GM19099 (cell line): ENCODE data around the gene IL1RAPL2.

ENCODE experiments used
- POLR2A ChIP-seq: IDR thresholded peaks from 3 replicates; pipeline ENCODE4 v1.6.1; 2011; ENCODE audit warnings: low read depth; ENCODE audit not compliant: insufficient read length; ENCODE audit errors: extremely low read depth

The IL1RAPL2 gene

DNA sequence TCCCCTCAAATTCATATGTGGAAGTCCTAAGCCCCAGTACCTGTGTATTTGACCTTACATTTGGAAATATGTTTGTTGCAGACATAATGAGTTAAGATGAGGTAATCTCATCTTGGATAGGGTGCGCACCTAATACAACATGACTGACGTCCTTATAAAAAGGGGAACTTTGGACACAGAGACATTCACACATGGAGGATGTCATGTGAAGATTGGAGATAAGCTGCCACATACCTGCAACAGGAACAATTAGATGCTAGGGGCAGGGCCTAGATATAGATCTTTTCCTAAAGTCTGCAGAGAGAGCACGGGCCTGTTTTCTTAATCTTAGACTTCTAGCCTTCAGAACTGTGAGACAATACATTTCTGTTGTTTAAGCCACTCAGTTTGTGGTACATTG lies 162.5 kb downstream of the IL1RAPL2 start:
- TF ChIP-seq POLR2A, result no peak

DNA sequence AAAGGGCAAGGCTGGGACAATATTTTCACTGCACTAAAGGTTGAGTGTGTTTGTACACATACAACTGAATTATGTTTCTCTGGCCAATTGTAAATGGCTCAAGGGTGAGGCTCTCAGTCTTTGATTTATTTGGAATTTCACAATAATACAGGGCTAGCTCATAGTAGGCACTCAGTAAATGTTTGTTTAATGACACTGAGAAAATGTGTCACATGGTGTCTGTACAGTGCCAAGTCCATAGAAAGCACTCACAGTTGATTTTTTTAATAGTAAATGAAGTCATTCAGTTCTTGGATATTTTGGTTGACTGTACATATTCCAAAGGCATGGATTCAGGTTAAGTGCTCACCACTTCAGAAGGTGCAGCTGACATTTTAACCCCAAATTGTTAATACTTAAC lies 176.4 kb downstream of the IL1RAPL2 start:
- no peak for TF ChIP-seq POLR2A

DNA sequence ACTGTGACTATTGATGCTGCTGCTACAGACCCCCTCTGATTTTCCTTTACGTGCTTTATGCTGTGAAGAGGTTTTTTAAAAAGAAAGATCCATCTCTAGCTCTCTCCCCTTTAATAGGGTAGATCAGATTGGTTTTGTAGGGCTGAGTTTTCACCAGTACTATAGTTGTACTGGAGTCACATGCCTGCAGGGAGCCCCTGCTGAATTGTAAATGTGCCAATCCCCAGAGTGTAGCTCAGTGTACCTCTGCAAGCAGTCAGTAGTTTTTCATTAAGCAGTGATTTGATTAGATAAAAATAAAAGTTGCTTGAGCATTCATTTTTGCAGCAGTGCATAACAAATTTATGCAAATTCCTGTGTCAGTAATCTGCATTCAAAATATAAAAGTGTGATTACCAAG lies 179.2 kb downstream of the IL1RAPL2 start:
- TF ChIP-seq POLR2A, result no peak

DNA sequence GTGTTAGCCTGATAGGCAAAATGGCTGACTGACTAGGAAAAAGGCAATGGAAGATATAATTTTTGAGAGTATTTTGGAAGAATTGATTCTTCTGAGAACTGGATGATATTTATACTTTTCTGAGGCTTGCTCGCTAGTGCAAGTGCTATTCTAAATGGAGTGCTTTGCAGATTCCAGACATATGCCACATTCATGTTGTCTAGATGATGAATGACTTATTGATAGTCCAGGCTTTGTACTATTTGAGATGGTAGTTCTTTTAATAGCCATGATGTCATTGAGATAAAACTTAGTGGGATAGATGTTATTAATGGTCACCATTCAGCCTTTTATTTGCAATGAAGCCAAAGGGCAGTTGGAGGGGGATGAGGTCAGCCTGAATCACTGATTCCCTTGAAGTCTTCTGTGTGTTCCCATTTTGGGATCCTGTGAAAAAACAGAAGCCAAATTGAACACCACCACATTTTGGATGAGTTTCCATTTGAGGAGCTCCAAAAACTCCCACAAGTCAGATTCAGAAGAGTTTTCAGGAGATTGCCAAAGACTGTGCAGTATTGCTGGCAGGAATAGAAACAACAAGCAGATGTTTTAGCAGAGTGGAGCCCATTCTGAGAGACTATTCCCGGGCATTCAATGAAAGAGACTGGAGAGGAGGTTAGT lies 184.1 kb downstream of the IL1RAPL2 start:
- TF ChIP-seq POLR2A, result no peak

DNA sequence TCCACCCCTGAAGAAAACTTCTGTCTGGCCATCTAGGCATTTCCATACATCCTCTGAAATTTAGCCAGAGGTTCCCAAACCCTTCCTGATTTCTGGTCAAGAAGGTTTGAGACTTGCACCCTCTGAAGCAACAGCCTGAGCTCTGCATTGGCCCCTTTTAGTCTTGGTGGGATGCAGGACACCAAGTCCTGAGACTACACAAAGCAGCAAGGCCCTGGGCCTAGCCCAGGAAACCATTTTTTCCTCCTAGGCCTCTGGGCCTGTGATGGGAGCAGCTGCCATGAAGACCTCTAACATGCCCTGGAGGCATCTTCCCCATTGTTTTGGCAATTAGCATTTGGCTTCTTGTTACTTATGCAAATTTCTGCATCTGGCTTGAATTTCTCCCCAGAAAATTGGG lies 196.6 kb downstream of the IL1RAPL2 start:
- no peak for TF ChIP-seq POLR2A

DNA sequence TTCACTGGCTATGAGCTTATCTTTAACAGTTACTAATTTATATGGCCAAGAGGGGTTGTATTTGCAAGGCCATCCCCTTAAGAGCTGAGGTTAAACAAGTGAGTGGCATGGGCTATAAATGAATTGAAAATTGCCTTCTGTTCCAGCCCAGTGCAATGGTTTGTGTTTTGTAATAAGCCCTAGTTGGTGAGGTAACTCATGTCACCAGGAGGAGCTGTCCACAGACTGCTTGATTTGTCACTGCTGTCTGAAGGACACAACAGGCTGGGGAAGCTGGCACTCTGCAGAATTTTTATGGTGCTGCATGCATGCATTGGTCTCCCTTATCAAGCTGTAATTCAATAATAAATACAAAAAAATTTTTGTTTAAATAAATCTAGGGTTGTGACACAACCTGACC lies 223.8 kb downstream of the IL1RAPL2 start:
- no peak for TF ChIP-seq POLR2A

DNA sequence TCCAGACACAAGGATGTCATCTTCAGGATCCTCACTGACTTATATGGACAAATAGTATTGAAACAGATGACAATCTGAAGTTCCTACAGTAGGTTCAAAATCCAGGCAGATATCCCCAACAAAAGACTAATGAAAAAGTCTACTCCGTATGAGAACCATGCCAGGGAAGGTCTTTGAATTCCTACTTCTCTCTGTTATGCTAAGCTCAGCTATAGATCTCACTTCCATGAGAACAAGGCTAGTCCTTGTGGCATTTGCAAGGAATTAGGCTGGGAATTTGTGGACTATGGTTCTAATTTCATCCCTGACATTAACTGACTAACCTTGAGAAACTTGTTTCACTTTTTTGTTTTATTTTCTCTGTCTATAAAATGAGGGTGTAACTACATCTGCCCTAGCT lies 229.8 kb downstream of the IL1RAPL2 start:
- no peak for TF ChIP-seq POLR2A

DNA sequence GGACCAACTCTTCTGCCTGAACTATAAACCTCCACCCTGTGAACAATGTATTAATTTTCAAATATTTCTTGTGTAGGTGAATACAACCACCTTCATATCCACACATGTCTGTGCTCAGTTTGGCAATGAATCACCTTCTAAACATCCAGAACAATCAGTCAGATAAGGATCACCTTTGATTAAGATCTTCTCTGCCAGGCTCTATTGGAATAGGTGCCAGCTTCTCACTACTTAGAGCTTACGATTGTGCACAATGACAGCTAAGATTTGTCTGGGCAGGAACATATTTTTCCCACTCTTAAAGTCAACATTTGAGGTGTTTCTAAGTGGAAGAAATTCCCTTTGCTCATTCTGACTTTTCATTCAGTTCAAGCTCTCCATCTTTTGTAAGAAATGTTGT lies 237.2 kb downstream of the IL1RAPL2 start:
- no peak for TF ChIP-seq POLR2A

DNA sequence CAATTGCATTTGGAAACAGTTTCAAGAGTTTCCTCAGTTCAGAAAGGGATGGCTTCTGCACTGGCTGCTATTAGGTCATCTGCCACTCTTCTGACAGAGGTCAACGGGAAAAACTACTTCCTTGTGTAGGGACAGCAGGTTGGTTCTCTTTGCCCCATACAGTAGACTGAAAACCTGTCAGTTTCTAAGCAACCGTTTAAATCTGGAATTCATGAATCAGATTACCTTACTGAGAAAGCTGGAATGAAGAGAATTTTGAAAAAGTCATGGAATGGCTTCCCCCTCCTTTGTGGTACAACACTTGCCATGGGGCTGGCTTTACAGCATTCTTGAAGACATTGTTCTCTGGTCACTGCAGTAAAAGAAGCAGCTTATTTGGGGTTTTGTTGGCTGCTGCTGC lies 240.3 kb downstream of the IL1RAPL2 start:
- TF ChIP-seq POLR2A, result no peak

DNA sequence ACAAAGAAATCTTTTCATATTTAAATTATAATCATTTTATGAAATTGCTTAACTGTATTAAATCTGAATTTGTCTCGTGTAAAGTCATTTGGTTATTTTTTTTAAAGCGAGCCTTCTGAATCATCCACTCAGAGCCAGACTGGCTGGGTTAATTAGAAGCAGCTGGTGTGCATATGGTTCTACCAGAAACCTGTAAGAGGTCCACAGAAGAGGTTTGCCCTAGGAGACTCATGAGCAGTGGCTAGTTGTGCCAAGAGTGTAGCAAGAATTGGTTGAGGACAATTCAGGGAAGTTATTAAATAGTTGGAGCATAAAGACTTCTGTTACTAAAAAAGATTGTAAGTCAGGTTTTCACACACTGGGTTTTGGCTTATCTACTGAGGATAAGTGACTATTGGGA lies 267.4 kb downstream of the IL1RAPL2 start:
- no peak for TF ChIP-seq POLR2A

DNA sequence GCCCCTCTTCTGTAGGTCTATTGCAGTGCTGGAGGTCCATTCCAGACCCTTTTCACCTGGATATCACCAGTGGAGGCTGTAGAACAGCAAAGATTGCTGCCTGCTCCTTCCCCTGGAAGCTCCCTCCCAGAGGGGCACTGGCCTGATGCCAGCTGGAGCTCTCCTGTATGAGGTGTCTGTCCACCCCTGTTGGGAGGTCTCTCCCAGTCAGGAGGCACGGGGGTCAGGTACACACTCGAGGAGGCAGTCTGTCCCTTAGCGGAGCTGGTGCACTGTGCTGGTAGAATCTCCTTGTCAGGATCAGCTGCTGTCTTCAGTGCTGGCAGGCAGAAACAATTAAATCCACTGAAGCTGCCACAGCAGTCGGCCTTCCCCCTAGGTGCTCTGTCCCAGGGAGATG lies 276.6 kb downstream of the IL1RAPL2 start:
- no peak for TF ChIP-seq POLR2A

DNA sequence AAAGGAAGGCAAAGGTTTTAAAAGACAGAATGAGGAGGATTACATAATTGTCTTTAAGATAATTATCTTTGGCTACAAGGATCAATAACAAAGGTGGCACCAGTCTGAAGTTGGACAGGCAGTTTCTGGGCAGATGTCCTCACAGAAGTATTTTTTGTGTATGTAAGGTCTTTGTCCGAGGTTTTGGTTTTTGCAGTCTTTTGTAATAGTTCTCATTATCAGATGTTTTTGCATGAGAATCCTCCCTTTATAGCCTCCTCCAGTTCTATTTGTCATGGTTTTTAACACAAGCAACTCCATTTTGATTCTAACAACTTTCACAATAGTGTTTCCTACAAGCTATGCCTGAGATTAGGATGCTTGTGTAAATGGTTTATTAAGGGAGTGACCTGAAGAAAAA lies 286.2 kb downstream of the IL1RAPL2 start:
- no peak for TF ChIP-seq POLR2A

DNA sequence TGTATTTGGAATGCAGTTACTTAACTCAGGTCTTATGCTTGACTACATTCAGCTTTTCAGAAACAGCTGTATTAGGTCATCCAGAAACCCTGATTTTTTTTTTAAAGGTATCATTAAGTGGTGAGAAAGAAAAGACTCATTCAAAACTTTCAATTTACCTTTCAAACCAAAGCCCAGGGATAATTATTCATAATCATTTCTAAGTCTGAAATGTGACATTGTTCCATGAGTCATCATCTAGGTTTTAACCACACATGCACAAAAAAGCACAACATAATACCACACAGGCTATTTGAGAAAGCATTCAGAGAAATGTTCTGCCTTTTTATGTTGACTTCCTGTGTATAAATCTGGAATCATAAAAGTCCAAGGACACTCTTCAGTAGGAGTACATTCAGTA lies 288.2 kb downstream of the IL1RAPL2 start:
- no peak for TF ChIP-seq POLR2A

DNA sequence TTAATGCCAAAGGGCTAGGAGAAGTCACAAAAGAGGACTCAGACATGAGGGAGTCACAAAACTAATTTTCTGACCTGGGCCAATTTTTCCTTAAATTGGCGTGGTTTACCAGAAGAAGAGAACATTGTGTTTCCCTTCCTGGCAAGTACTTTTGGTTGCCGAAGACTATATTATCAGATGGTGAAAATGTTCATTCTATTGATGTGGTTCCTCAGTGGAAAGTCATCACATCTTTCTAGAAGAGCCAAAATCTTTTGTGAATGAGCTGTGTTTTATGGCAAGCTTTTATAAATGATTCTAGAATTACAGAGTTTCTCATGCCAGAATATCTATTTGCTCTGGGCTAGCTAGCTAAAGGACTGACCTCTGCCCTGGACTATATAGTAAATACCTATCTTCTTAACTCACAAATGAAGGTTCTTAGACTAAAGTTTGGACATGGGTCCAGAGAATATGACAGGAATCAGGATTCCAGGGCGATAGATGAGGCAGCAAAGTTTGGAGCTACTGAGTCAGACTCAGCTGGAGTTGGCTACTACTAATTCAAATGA lies 288.9 kb downstream of the IL1RAPL2 start:
- TF ChIP-seq POLR2A, result no peak

DNA sequence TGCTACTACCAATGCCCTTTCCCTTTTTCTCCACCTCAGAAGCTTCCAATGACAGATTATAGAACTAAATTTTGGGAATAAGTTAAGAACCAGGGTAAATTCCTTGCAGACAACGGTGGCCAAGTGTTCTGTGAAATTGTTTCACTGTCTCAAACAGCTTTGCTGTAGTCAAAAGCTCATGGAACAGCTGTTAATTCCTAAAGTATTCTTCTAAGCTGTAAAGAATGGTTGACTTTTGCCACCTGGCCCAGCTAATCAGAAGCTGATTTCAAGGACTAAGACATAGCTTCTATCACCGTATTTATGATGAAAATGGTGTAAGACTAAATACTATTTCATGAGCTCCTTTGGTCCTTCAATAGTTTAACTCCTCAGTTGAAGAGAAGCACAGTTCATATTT lies 297.5 kb downstream of the IL1RAPL2 start:
- TF ChIP-seq POLR2A, result no peak

DNA sequence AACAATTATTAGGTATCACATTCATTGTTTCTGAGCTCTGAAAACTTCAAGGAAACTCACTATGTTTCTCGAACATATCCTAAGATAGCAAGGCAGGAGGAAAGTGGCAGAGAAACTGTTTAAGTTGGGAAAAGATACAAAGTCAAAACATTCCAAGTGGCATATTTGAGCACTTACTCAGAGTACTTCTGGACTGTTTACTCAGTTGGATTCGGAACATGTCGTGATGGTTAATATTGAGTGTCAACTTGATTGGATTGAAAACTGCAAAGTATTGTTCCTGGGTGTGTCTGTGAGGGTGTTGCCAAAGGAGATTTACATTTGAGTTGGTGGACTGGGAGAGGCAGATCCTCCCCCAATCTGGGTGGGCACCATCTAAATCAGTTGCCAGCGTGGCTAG lies 298.3 kb downstream of the IL1RAPL2 start:
- TF ChIP-seq POLR2A, result no peak

DNA sequence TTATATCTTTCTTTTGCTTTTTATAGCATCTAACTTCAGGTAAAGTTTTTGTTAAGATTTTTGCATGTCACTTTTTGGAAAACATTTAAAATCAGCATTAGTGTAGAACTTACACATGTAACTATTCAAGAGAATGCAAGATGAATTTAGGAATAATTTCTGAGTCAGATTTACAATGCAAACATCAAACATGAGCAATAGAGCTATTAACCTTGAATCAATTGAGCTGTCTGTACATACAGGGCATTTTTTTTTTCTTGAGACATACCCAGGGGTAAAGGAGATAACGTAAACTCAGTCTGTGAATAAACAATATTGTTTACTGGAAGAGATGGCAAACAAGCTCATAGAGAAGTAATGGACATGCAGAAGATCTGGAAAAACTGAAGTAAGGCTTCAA lies 311.5 kb downstream of the IL1RAPL2 start:
- no peak for TF ChIP-seq POLR2A
